HG02970 (cell line): ENCODE data around the gene PFKL.

Experiments
- ATAC-seq: cut with Tn5 transposase; IDR thresholded peaks from one replicate; pipeline ENCODE4 v1.9.1; 2021; ENCODE audit warnings: mild to moderate bottlenecking, moderate library complexity, moderate number of reproducible peaks; ENCODE audit not compliant: unreplicated experiment, low FRiP score

Gene PFKL

DNA sequence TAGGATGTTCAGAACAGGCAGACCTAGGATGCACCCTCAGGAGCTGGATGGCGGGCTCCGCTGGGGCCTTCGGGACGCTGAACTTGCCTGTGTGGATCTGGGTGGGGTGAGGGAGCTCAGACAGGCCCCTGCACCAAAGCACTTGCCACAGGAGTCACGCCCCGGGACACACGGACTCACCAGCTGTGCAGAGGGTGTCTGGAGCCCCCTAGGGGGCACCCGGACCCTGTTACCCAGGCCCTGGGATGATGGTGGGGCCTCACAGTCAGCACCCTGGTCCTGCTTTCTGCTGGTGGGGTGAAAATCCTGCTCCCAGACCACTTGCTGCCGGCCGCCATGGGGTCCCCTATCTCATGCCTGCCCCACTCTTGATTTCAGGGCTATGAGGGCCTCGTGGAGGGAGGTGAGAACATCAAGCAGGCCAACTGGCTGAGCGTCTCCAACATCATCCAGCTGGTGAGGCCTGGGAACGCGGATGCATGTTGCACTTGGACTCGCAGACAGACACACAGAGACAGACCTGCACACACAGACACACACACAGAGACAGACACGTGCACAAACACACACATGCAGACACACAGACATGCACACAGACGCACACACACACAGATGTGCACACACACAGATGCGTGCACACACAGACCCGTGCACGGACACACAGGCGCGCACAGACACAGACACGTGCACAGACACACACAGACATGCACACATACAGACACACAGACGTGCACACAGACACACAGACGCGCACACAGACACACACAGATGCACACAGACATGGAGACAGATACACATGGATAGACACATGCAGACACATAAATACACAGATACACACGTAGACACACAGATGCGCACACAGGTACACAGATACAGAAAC is 11.0 kb downstream of the PFKL start:
- ATAC-seq: no peak

DNA sequence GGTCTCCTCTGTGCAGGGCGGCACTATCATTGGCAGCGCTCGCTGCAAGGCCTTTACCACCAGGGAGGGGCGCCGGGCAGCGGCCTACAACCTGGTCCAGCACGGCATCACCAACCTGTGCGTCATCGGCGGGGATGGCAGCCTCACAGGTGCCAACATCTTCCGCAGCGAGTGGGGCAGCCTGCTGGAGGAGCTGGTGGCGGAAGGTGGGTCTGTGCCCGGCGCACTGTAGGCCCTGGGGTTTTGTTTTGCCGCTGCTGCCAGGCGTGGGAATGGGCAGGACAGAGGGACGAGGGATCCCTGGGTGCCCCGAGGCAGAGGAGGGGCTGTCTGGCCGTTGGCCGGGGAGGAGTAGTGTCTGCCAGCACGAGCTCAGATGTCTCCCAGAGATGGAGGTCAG is 12.2 kb downstream of the PFKL start:
- ATAC-seq: no peak

DNA sequence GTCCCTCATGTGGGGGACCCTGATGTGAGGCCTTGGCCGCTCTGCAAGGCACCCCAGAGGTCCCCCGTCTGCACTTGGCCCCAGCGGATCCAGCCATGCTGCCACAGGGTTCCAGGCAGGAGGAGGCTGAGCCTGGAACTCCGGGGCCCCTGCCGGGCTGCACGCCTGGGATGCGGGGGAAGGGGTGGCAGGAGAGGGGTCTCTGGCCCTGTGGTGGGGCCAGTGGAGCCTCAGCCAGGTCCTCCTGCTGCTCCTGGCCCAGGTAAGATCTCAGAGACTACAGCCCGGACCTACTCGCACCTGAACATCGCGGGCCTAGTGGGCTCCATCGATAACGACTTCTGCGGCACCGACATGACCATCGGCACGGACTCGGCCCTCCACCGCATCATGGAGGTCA is 12.9 kb downstream of the PFKL start:
- ATAC-seq: no peak

DNA sequence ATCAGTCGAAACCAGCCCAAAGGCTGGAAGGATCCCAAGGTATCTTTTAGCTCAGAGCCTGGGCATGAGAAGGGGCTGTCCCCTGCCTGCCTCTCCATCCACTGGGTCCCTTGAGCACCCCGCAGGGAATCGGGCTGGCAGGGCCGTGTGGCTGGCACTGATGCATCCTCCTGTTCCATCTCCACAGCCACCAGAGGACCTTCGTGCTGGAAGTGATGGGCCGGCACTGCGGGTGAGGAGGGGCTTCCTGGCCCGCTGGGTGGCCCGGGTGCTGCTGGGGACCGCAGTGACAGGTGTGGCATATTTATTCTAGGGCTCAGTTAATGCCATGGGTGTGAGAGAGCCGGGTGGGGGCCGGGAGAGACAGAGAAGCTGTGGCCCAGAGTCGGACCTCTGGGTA is 13.6 kb downstream of the PFKL start:
- ATAC-seq: no peak

DNA sequence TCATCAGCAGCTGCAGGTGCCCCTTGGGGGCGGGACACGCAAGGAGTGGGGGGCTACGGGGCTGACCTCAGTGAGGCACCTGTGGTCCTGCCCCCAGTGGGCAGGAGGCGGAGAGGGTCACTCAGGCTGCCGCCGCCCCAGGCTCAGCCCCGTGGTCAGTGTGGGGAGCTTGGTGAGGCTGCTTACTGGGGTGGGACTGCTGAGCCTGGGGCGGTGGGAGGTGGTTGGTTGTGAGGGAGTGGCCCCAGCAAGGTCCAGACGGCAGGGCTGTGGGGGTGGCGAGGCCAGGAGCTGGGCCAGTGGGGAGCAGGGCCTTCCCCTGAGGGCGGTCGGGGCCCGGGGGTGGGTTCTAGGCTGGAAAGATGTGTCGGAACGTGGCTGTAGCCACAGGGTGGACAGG is 14.3 kb downstream of the PFKL start:
- no peak for ATAC-seq

DNA sequence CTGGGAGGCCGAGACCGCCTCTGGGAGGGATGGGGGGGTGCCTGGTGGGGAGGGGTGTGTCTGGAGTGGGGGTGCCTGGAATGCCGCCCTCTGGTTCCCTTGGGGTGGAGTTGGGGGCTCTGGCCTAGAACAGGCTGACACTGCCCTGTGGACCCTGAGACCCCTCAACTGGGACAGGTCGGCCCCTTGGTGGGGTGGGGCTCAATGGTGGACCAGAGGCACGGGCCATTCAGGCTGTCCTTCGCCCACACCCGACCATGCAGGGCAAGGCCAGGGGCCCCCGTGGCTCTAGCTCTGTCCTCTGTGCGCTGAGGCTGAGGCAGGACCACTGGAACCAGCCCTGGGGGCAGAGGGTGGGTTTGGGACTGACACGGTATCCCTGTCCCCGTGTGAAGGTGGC is 14.7 kb downstream of the PFKL start:
- ATAC-seq: no peak

DNA sequence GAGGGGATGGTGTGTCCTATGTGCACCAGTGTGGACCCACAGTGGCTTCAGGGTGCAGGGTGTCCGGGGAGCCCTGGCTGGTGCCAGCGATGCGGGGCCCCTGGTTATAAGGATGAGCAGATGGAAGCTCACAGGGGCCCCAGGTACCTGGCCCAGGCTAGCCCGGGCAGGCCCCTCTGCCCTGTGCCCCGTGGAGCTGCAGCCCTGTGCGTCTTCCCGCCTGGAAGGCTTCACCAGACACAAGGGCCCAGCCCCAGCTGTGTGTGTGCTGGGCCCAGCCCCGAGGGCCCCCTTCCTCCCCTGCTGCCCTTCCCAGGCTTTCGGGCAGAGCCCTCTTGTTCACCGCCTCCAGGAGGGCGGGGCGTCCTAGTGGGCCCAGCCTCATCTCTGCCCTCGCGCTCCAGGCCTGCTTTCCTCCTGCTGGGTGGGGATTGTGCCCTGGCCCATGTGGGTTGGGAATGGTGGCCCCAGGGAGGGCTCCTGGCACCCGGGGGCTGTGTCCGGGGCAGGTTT is 15.9 kb downstream of the PFKL start:
- ATAC-seq: no peak

DNA sequence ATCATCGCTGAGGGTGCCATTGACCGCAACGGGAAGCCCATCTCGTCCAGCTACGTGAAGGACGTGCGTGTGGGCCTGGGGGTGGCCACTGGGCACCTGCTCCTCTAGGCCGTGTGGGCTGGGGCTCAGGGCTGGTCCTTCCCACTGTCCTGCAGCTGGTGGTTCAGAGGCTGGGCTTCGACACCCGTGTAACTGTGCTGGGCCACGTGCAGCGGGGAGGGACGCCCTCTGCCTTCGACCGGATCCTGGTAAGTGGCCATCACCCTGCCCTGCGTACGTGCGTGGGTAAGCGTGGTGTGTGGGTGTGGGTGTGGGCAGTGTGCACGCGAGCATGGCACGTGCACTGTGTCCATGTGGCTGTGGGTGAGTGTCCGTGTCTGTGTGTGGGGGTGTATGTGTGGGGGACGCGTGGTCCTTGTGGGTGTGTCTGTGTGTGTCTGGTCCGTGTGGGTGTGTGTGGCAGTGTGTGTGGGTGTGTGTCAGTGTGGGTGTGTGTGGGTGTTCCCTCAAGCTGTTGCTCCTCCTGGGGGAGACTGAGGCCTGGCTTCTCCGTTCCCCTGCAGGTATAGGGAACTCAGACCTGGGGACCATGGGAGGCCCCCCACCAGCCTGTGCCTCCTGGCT is 16.5 kb downstream of the PFKL start:
- no peak for ATAC-seq

DNA sequence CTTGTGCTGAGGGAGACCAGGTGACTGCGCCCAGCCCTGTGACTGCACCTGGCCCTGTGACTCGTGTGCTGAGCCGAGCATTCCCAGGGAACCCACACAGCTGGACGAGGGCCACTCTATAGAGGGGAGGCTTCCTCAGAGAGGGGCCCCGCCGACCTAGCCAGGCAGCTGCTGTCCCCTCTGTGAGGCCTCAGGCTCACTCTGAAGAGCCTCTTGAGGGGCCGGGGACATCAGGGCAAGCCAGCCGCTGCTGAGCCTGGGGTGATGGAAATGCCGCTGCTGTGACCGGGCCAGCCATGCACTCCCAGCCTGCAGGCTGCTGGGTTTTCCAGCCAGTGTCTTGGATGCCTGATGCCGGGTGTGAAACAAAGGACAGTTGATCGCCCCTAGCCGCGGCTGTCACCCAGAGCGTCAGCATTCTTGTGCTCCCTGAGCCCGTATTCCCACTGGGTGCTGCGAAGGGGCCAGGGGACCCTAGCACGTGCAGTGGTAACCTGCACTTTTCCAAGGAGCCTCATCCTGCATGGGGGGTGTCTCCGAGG is 17.5 kb downstream of the PFKL start:
- ATAC-seq: no peak

DNA sequence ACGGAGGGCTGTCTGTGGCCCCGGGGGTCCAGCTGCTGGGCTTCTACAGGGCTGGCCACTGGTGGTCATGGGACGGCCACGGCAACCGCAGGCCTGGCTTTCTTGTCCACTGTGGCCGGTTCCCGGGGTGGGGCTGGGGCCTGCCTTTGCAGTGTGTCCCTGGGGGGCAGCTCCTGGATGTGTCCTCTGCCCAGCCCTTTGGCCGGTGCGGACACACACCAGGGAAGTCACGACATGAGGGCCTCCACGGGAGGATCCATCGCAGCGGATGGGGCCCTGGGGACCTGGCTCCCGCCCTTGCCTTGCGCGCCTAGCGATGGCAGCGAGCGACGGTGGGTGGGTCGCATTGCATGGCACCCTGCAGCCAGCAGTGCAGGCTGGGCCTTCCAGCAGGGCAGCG is 18.0 kb downstream of the PFKL start:
- no peak for ATAC-seq

DNA sequence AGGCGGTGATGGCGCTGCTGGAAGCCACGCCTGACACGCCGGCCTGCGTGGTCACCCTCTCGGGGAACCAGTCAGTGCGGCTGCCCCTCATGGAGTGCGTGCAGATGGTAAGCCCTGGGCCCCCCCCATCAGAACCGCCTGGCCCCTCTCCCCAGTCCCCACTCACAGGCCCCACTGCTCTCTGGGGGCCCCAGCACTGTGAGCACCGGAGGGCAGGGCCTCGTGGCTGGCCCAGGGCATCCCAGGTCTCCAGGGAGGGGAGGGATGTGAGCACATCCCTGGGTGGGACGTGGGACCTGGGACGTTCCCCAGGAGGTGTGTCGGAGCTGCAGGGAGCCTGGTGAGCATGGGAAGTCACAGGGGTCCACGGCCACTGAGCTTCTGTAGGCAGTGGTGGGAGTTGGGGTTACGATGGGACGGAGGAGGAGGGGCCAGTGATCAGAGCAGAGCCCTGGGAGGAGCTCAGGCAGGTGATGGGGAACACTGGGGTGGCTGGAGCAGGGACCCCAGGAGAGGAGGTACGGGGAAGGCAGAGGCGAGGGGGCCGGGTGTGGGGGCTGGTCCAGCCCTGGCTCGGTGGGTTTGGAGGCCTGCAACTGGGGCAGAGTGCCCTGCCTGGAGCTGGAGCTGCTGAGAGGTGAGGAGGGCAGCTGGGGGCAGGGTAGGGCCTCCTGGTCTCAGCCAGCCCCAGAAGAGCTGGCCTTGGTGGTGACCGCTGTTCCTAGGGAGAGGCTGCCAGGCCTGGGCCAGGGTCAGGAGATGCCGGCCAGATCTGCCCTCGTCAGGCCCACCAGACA is 18.8 kb downstream of the PFKL start:
- ATAC-seq: no peak

DNA sequence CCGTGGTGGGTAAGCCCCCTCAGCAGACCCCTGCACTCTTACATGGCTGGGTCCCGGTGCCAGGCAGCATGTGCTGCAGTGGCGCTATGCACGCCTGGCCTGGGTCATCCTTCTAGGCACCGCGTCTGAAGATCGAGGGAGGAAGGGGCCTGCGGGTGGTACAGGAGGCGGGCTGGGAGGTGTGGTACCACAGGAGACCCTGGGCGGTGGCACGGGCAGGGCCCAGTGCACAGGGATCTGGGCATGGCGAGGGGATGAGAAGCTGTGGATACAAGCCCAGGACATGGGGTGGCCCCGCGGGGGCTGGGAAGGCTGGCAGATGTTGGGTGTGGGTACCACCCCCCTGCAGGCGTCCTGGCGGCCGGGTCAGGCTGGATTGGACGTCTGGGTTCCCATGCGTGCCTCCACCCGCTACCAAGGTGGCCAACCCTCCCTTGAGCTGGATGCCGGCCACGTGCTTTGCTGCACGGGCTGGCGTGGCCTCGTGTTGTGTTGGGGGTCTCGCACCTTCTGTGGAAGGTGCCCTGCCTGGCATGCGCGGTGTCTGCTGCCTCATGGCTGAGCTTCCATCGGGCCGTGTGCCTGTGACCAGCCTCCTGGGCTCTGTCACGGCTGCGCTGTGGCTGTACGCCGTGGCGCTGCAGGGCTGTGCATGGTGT is 19.7 kb downstream of the PFKL start:
- ATAC-seq: no peak

DNA sequence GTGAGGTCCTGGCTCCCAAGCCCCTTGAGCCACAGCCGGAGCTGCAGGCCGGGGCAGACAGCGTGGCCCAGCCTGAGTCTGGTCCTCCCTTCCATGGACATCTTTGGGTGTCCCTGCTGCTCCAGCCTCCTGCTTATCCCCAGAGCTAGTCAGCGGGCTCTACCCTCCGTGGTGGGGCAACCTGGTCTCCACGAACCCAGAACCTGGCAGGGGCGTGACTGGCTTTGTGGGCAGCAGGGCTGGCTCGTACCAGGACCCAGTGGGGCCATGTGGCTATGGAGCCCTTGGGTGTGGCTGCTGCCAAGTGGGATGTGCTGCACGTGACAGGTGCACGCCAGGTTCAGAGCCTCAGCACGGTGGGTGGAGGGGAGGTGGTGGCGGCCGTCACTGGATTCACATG is 21.0 kb downstream of the PFKL start:
- ATAC-seq: no peak

DNA sequence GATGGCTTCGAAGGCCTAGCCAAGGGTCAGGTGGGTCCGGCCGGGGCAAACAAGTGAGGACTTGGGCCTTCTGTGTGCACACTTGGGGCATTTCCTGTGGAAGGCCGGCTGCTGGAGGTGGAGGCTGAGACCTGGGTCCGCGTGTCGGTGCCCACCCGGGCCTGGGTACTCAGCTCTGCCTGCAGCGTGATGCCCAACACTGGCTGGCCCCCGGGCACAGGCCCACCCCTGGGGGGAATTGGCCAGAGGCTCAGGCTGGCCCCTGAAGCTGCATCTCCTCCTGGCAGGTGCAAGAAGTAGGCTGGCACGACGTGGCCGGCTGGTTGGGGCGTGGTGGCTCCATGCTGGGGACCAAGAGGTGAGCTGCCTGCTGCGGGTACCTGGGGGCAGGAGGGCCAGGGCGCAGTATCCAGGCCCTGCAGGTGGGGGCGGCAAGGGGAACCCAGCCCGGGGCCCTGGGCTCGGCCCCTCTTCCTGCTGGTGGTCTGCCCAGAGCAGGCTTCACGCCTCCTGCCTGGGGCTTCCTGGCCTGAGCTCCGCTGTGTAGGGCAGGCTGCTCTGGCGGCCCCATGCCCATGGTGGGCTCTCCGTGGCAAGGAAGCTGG is 22.1 kb downstream of the PFKL start:
- ATAC-seq: no peak

DNA sequence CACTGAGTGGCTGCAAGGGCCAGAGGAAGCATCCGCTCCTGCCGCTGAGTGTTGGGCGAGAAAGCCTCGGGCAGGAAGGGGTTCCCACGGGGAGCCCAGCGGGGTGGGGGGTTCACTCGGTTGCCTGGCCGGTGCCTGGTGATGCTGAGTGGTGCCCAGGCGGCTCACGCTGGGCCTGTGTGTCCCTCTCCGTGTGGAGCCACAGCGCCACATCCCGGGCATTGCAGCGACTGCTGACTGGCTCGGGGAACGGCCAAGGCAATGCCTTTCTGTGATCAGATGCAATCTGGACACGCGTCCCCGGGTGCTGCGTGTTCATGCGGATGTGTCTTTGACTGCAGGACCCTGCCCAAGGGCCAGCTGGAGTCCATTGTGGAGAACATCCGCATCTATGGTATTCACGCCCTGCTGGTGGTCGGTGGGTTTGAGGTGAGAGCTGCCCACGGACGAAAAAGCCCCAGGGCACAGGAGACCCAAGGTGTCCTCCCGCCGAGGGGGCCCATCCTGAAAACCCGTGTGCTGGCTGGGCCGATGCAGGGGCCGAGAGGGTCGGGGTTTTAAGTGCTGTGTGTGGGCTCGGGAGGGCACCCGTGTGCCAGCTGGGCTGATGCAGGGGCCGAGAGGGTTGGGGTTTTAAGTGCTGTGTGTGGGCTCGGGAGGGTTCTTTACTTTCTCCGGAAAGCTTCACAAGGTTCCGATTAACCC is 22.9 kb downstream of the PFKL start:
- no peak for ATAC-seq

DNA sequence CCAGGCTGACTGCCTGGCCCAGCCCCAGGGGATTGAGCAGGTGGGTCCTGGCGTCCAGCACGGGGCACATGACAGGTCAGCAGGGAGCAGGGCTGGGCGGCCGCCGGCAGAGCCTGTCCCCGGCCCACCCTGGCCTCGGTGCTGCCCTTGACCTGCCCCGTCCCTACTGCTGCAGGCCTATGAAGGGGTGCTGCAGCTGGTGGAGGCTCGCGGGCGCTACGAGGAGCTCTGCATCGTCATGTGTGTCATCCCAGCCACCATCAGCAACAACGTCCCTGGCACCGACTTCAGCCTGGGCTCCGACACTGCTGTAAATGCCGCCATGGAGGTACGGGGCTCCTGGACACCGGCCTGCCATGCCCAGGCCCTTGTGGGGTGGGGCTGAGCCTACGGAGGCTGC is 23.7 kb downstream of the PFKL start:
- ATAC-seq: no peak

DNA sequence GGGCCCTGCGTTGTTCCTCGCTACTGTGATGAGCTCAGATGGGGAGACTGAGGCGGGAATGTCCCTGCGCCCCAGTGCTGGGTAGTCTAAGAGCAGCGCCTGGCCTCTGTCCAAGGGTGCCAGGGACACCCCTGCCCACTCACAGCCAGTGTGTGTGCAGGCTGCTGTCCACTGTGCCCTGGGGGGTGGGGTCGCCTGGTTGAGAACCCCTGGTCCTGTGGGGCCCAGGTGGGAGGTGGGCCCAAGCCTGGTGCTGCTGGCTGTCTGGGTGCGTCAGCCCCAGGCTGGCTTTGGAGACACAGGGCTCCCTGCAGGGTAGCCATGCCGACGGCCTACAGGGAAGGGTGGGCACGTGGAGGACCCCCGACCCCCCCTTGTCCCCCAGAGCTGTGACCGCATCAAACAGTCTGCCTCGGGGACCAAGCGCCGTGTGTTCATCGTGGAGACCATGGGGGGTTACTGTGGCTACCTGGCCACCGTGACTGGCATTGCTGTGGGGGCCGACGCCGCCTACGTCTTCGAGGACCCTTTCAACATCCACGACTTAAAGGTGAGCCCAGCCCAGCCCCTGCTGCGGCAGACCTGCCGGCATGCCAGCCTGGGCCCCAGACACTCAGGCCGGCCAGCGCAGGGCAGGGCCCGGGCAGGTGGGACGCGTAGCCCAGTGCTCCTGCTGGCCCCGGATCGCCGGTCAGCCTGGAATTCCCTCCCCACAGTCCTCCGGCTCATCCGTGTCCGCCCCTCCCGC is 24.4 kb downstream of the PFKL start:
- no peak for ATAC-seq

DNA sequence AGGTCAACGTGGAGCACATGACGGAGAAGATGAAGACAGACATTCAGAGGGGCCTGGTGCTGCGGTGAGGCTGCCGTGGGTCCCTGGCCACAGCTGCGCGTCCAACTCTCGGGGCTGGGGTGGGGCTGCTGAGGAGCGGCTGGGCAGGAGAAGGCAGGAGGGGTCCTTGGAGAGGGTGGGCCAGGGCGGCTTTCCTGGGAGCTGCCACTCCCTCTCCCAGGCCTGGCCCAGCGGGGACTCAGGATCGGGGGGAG is 24.9 kb downstream of the PFKL start:
- no peak for ATAC-seq
